SHP77 treated with DMSO at 0.1 percent for 48 hours (cell line): ENCODE data around the gene SH3BGRL3.
"Not testable (repeated sequence)": the region's sequence is repeated elsewhere in the genome, so short reads cannot be mapped to it uniquely, and the experiment has no call there.

Source experiments
- DNase-seq: peaks from one replicate; lab custom pipeline; 2025; lab: John Stamatoyannopoulos, UW

SH3BGRL3 gene

DNA sequence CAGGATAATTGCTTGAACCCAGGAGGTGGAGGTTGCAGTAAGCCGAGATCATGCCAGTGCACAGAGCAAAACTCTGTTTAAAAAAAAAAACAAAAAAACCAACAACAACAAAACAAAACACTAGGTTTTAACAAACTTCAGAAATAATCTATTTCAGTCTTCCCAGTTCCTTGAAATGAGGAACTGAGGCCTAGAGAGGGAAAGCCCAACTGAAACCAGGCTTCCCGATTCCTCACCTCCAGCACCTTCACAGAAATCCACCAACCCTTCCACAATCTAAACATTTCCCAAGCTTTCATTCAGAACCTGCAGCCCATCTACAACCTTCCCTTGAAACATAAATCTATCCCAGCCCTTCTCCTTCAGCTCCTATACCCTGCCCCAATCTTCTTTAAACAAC is 37.3 kb downstream of the SH3BGRL3 start:
- DNase-seq, result no peak

DNA sequence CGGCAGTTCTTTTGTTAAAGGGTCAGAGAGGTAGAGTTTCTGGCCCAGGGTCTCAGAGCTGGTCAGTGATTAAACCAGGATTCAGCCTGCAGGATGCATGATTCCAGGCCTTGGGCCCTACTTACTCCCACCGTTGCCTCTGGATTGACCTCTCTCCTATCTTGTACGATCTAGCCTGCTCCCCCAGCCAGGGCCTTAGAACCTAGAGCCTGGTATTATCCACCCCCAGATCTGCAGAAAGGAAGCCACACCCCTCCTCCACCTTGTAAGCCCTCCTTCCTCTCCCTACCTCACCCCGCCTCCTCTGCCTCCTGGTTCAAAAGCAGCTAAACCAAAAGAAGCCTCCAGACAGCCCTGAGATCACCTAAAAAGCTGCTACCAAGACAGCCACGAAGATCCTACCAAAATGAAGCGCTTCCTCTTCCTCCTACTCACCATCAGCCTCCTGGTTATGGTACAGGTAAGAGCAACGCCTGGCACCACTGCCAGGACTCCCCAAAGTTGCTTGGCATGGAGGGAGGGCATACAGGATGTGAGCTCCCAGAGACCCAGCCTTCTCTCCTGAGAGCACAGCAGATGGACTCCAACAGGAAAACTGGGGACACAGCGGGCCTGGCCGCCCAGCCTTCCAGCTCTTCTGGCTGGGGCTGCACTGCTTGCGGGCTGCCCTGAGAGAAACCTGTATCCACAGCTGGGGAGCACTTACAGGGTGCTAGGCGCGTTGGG is 37.9 kb downstream of the SH3BGRL3 start, which contains the start of gene CD52:
Gene CD52 (plus strand): TSS at position 347 of the 726 bp plus-strand sequence. CDS start 60 bp downstream, at position 407.
- no peak for DNase-seq

DNA sequence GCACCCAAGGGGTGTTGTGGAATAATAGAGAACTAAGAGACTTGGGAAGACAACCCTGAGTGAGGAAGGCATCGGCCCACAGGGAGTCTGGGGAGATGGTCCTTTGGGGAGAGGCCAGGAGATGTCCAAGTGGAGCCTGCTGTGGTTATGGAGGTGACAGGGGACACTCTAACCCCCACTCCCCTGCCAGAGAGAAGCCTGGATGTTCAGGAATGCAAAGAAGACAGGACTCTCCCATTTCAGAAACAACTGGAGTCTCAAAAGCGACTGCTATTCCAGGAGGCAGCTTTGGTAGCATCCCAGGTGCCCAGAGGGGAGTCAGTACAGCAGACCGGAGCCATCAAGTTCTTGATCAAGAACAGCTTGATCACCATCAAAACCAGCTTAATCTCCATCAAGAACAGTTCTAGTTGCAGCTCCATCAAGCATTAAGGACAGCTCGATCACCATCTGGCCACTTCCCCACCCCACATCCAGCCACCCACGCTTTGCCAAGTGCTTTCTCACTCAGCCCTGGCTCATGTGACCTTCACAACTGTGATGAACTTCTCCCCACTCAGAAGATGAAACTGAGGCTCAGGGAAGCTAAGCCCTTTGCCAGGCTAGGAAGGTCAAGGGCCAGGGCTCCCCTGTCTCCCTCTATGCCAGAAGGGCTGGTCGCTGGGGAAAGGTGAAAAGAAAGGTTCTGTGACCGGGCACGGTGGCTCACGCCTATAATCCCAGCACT is 38.6 kb downstream of the SH3BGRL3 start:
- no peak for DNase-seq

DNA sequence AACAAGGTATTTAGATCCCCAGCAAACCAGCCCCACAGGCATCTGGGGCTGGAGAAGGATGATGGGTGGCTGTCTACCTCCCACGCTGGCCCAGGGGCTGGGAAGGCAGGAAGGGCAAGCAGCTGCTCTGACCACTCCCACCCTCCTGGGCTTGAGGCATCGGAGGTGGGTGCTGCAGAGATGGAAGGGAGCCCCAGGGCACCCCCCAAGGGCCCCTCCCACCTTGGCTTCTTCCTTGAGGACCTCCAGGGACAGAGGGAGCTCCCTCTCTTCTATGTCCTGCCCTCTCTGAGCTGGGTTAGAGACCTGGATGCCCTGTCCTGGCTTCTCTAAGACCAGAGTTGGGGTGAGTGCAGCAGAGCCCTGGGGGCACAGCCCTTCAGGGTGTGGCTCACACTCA is 41.0 kb downstream of the SH3BGRL3 start:
- no peak for DNase-seq

DNA sequence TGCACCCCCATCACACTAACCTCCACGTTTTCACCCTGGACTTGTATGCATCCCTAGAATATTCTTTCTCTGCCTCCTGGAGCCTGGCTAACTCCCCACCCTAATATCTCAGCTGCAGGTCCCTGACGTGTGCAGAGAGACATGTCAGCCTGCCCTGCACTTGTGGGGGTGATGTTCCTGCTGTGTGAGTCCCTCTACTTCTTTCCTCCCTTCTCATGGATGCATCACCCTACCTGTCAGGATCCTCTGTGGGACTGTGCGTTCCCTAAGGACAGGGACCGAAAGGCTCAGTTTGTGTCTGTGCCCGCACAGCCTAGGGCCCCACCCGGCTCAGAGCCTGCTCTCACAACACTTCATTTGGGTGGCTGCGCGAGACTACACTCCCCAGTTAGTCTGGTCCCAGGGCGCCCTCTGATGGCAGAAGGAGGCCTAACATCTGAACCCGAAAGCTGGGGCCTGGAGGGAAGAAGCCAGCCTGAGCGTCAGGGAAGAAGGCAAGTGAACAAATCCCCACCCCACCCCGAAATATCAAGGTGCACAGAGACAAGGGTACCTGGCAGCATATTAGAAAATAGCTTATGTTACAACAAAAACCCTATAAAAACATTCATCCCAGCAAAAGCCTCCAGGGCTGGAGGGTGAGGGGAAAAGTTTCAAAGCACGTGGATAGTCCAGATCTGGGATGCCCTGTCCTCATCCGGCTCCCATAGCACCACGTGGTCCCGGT is 41.6 kb downstream of the SH3BGRL3 start:
- peak; percentile 23 for DNase-seq

DNA sequence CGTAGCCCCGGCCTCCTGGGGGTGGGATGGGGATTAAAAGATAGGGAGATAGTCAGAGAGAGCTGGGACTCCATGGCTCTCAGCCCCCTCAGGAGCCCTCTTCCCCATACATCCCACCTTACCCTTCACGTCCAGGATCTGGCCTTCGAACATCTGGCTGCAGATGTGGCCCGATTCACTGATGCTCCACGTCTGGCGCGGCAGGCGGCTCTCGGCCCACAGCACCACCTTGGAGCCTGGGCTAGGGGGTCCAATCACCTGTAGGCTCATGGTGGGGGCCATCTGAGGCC is 42.1 kb downstream of the SH3BGRL3 start:
- DNase-seq, result no peak

DNA sequence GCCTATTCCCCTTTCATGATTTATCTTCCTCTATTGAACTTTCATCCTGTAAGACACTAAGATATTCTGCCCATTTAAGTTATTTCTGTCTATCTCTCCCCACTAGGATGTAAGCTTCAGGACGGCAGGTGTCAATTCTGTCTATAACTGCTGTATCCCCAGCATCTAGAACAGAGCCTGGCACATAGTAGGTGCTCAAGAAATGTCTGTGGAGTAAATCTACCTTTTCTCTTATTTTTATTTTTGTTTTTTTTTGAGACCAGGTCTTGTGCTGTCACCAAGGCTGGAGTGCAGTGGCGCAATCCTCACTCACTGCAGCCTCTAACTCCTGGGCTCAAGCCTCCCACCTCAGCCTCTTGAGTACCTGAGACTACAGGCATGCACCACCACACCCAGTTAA is 43.5 kb downstream of the SH3BGRL3 start:
- no peak for DNase-seq

DNA sequence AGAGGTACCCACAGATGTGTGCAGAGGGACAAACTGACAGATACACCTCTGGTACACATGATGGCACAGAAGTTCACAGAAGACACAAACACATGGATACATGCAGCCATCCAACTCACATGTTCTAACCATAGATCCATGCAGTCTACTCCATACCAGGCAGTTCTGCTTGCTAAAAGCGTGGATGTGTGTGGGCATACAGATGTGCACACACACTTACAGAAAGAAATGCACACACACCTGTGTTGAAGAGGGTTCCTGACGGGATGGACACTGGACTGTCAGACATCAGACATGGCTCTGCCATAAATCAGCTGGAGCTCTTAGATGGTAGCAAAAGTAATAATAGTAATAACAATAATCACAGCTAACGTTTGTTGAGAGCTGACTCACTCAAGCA is 44.7 kb downstream of the SH3BGRL3 start:
- no peak for DNase-seq

DNA sequence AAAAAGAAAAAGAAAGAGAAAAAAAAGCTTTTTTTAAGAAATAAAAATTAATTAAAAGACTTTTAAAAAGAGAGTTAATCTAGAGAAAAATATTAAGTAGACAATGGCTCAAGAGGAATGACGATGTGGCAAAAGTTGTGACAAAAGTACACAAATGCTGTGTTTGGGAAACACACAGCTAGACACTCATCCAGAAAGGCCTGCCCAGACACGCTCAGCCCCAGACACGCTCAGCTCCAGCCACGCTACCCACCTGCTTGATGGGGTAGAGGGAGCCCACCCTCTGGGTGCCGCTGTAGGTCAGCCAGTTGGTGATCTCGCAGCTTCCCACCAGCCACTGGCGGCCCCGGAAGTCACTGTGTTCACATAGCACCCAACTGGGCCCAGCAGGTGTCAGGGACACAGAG is 48.1 kb downstream of the SH3BGRL3 start:
- DNase-seq, result peak; percentile 88

DNA sequence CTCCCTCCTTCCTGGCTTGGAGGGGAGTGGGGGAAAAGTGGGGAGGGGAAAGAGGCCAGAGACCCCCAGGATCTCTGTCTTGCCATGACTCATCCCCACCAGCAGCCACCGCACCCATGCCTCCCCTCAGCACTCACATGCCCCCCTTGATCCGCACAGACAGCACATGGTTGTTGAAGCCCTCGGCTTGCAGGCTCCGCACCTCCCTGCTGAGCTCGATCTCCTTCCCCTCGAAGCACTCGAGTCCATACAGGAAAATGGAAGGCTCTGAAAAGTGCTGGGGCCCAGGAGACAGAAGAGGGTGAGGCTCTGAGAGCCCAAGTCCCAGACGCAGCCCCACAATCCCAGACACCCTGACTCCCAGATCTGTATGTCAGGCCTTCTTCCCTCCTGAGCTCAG is 48.7 kb downstream of the SH3BGRL3 start:
- no peak for DNase-seq

DNA sequence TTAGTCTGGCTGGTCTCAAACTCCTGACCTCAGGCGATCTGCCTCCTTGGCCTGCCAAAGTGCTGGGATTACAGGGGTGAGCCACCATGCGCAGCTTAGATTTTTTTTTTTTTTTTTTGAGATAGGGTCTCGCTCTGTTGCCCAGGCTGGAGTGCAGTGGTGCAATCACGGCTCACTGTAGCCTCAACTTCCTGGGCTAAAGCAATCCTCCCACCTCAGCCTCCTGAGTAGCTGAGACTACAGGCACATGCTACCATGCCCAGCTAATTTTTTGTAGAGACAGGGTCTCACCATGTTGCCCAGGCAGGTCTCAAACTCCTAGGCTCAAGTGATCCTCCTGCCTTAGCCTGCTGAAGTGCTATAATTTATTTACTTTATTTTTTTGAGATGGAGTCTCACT is 49.5 kb downstream of the SH3BGRL3 start:
- not testable (repeated sequence) for DNase-seq

DNA sequence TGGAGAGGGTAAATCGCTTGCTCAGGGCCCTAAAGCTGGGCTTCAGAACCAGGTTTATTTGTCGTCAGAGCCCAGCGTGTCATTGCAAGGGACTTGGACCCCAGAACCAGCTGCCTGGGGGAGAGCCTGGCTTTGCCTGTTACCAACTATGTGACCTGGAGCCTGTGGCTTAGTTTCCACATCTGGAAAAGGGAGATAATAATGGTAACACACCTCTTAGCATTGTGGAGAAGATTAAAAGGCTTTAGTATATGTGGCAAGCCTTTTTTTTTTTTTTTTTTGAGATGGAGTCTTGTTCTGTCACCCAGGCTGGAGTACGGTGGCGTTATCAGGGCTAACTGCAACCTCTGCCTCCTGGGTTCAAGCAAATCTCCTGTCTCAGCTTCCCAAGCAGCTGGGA is 50.4 kb downstream of the SH3BGRL3 start:
- no peak for DNase-seq
